K562 (cell line): ENCODE data around the gene PRPF6. TPM values are rescaled to one million over a fixed set of nuclear protein-coding genes. Genes with fewer than 3 reads are reported as not detected.

Source experiments
- FOXO4 ChIP-seq: fragments of 450-650 bp; formaldehyde crosslinking; IDR thresholded peaks from 2 replicates; pipeline ENCODE4 v1.4.0; 2020; ENCODE audit warnings: mild to moderate bottlenecking, moderate library complexity
- HNRNPLL ChIP-seq: fragments of 200-400 bp; formaldehyde crosslinking; IDR thresholded peaks from 2 replicates; pipeline ENCODE4 v1.6.1; 2017; ENCODE audit warnings: low read length, low read depth, mild to moderate bottlenecking; ENCODE audit not compliant: poor library complexity, severe bottlenecking
- KDM5B ChIP-seq: fragments of 200-600 bp; sonication (generic); IDR thresholded peaks from 2 replicates; pipeline ENCODE4 v1.6.1; 2012; ENCODE audit warnings: low read depth, mild to moderate bottlenecking, moderate library complexity, low read length, control low read depth, inconsistent platforms; ENCODE audit not compliant: insufficient replicate concordance
- KLF6 ChIP-seq: fragments of 250-450 bp; sonication (Bioruptor Pico); IDR thresholded peaks from 2 replicates; pipeline ENCODE4 v1.4.0; 2020; ENCODE audit warnings: mild to moderate bottlenecking, moderate library complexity, borderline replicate concordance
- PCBP1 ChIP-seq: fragments of 200-400 bp; formaldehyde crosslinking; IDR thresholded peaks from 2 replicates; pipeline ENCODE4 v1.6.1; 2018; ENCODE audit warnings: mild to moderate bottlenecking, low read depth, low read length; ENCODE audit not compliant: poor library complexity, severe bottlenecking
- POLR2A ChIP-seq: fragments of 450-650 bp; conservative IDR thresholded peaks from 2 replicates; pipeline ENCODE4 v1.6.1; 2016
- SIX5 ChIP-seq, 2 experiments: IDR thresholded peaks; 2 replicates each; pipeline ENCODE4 v1.6.1; 2011; ENCODE audit warnings: low read length in 2 of 2, borderline replicate concordance in 1 of 2, low read depth in 1 of 2, mild to moderate bottlenecking in 1 of 2, moderate library complexity in 1 of 2; ENCODE audit not compliant: insufficient read depth in 1 of 2
- U2AF1 ChIP-seq: fragments of 200-400 bp; formaldehyde crosslinking; optimal IDR thresholded peaks from 2 replicates; pipeline ENCODE3; 2017; ENCODE audit warnings: mild to moderate bottlenecking, low read depth, low read length, moderate library complexity
- ZBTB12 ChIP-seq: fragments of 250-450 bp; sonication (Bioruptor Pico); IDR thresholded peaks from 2 replicates; pipeline ENCODE4 v1.4.0; 2020
- ZBTB49 ChIP-seq: sonication (generic); formaldehyde crosslinking; IDR thresholded peaks from 2 replicates; pipeline ENCODE4 v1.8.0; 2022; ENCODE audit warnings: missing genetic modification reagents, mild to moderate bottlenecking, borderline replicate concordance
- ZNF134 ChIP-seq: fragments of 250-450 bp; sonication (Bioruptor Pico); conservative IDR thresholded peaks from 2 replicates; pipeline ENCODE4 v1.4.0; 2020
- ZNF143 ChIP-seq: sonication (generic); formaldehyde crosslinking; IDR thresholded peaks from 2 replicates; pipeline ENCODE4 v1.9.0; 2022; ENCODE audit warnings: mild to moderate bottlenecking, missing genetic modification reagents
- ZNF165 ChIP-seq: fragments of 250-450 bp; sonication (Bioruptor Pico); IDR thresholded peaks from 2 replicates; pipeline ENCODE4 v1.4.0; 2020; ENCODE audit warnings: borderline replicate concordance
- ZNF445 ChIP-seq: fragments of 250-450 bp; sonication (Bioruptor Pico); IDR thresholded peaks from 2 replicates; pipeline ENCODE4 v1.4.0; 2020; ENCODE audit warnings: low read depth, mild to moderate bottlenecking, moderate library complexity
- ZNF589 ChIP-seq: fragments of 200-800 bp; sonication (Bioruptor generic); IDR thresholded peaks from 2 replicates; pipeline ENCODE4 v1.6.1; 2016; ENCODE audit warnings: low read depth, missing genetic modification characterization, missing compliant biosample characterization
- ZNF644 ChIP-seq: fragments of 200-800 bp; sonication (Bioruptor generic); IDR thresholded peaks from 2 replicates; pipeline ENCODE4 v1.6.1; 2016; ENCODE audit warnings: low read depth, missing genetic modification characterization, missing compliant biosample characterization
- ZNF75A ChIP-seq: fragments of 450-650 bp; formaldehyde crosslinking; IDR thresholded peaks from 2 replicates; pipeline ENCODE4 v1.4.0; 2020; ENCODE audit warnings: mild to moderate bottlenecking
- ZNF76 ChIP-seq: fragments of 250-450 bp; sonication (Bioruptor Pico); IDR thresholded peaks from 2 replicates; pipeline ENCODE4 v1.4.0; 2020; ENCODE audit warnings: mild to moderate bottlenecking, moderate library complexity, borderline replicate concordance
- polyA plus RNA-seq, 8 experiments: library from polyadenylated mRNA; depleted of rRNA in 4 of 8; stranded (reverse) in 5 of 8; unstranded in 3 of 8; fragments of >200 nt; fragmentation: Nextera tagmentation in 2 of 8; fragmentation: Illumina TruSeq in 1 of 8; extraction: Ambion mirVana in 2 of 8; extraction: Trizol in 1 of 8; gene quantifications; 2 replicates each; pipeline versions ENCODE4 v1.2.1 to v1.2.3, GENCODE V29; 2011 to 2014; ENCODE audit warnings: inconsistent platforms in 1 of 8, missing spikeins in 1 of 8
- total RNA-seq, 7 experiments: library from RNA; depleted of rRNA in 6 of 7; stranded (reverse); fragments of >200 nt in 6 of 7; fragmentation: Illumina TruSeq in 2 of 7; extraction: Trizol in 2 of 7; gene quantifications; 2 replicates each; pipeline versions ENCODE4 v1.2.1 to v1.2.3, GENCODE V29; 2011 to 2021; ENCODE audit warnings: low replicate concordance in 1 of 7
- TF ChIP-seq, protein P1 (sequence below): fragments of 200-800 bp; sonication (Bioruptor generic); IDR thresholded peaks from 2 replicates; pipeline ENCODE4 v1.6.1; 2017; ENCODE audit warnings: missing genetic modification characterization, missing compliant biosample characterization
- TF ChIP-seq, protein P2 (sequence below): sonication (generic); formaldehyde crosslinking; IDR thresholded peaks from 2 replicates; pipeline ENCODE4 v1.9.0; 2022; ENCODE audit warnings: mild to moderate bottlenecking, missing genetic modification reagents

PRPF6 gene
- total and polyA plus RNA-seq, 9 of the 15 experiments (the other 6 are each of a cell fraction or from before 2014, with no cell fraction given), result 4.2 to 83.2 (median 59.9) TPM

GRCh38 chr20:64062596-64063388, 81.9 kb downstream of the PRPF6 start, which contains the start of gene TCEA2 (continued):
- TF ChIP-seq KDM5B (peak; percentile 88), ZBTB49 (no peak), SIX5 (IDR thresholded peaks at IDR 0.05; ENCODE audit: borderline replicate concordance in 1 of 2, insufficient read depth in 1 of 2, low read depth in 1 of 2, low read length in 2 of 2) (peak; percentile 99 to 100), HNRNPLL (peak; percentile 79), ZNF76 (CRISPR knock-in tag) (peak; percentile 94), ZBTB12 (peak; percentile 77), U2AF1 (no peak), KLF6 (peak; percentile 77; the same call in 1 of the 2 replicates), FOXO4 (no peak), PCBP1 (no peak), POLR2A (peak; percentile 84), ZNF134 (peak; percentile 74; the same call in 1 of the 2 replicates), ZNF165 (CRISPR knock-in tag) (0 out of 2 replicates have a peak, but pooled peaks have one; percentile 28), ZNF445 (CRISPR knock-in tag) (0 out of 2 replicates have a peak, but pooled peaks have one; percentile 17), ZNF143 (CRISPR knock-in tag) (peak; percentile 94), ZNF644 (tag) (peak; percentile 99), ZNF75A (peak; percentile 32; the same call in 1 of the 2 replicates), ZNF589 (CRISPR knock-in tag) (peak; percentile 92)
- TF ChIP-seq, protein P1, sequence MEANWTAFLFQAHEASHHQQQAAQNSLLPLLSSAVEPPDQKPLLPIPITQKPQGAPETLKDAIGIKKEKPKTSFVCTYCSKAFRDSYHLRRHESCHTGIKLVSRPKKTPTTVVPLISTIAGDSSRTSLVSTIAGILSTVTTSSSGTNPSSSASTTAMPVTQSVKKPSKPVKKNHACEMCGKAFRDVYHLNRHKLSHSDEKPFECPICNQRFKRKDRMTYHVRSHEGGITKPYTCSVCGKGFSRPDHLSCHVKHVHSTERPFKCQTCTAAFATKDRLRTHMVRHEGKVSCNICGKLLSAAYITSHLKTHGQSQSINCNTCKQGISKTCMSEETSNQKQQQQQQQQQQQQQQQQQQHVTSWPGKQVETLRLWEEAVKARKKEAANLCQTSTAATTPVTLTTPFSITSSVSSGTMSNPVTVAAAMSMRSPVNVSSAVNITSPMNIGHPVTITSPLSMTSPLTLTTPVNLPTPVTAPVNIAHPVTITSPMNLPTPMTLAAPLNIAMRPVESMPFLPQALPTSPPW (CRISPR knock-in tag), result peak; percentile 86
- TF ChIP-seq, protein P2, sequence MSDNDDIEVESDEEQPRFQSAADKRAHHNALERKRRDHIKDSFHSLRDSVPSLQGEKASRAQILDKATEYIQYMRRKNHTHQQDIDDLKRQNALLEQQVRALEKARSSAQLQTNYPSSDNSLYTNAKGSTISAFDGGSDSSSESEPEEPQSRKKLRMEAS, result peak; percentile 85
